ENCODE results near the gene FCHSD2.
A peak's percentile ranks its signal among the peaks of the same experiment; 100 is the strongest.

The FCHSD2 gene

GRCh38 chr11:72925656-72926055 lies 216.5 kb downstream of the FCHSD2 start:
- TF ChIP-seq CTCF (IDR thresholded peaks at IDR 0.05; ENCODE audit: low read depth, low read length) (no peak), MAX (IDR thresholded peaks at IDR 0.05; ENCODE audit: low read depth, low read length) (no peak), MYC (IDR thresholded peaks at IDR 0.05; ENCODE audit: low read depth, low read length) (no peak), POLR2A (IDR thresholded peaks at IDR 0.05; ENCODE audit: extremely low read depth, insufficient read length) (no peak)

GRCh38 chr11:72924568-72925190 lies 217.4 kb downstream of the FCHSD2 start:
- no peak overlapping the region for H3K4me3 ChIP-seq (ENCODE audit: low read depth, low read length)
- DNase-seq (ENCODE audit: low read depth) = peak; percentile 52
- TF ChIP-seq MAX (IDR thresholded peaks at IDR 0.05; ENCODE audit: low read depth, low read length) (no peak), CTCF (IDR thresholded peaks at IDR 0.05; ENCODE audit: low read depth, low read length) (peak; percentile 47)

More at GRCh38 chr11:72925656-72926055, 216.5 kb downstream of the FCHSD2 start:
- H3K4me3 ChIP-seq (ENCODE audit: low read depth, low read length) = no peak overlapping the region
- DNase-seq (ENCODE audit: low read depth) = no peak

GRCh38 chr11:72921028-72921716 lies 220.9 kb downstream of the FCHSD2 start:
- TF ChIP-seq POLR2A (IDR thresholded peaks at IDR 0.05; ENCODE audit: extremely low read depth, insufficient read length) (no peak), CTCF (IDR thresholded peaks at IDR 0.05; ENCODE audit: low read depth, low read length) (no peak), MYC (IDR thresholded peaks at IDR 0.05; ENCODE audit: low read depth, low read length) (no peak), MAX (IDR thresholded peaks at IDR 0.05; ENCODE audit: low read depth, low read length) (no peak)
- no peak for DNase-seq (ENCODE audit: low read depth)
- H3K4me3 ChIP-seq (ENCODE audit: low read depth, low read length) = no peak overlapping the region

- no peak overlapping the region for H3K4me3 ChIP-seq (ENCODE audit: low read depth, low read length)
- no peak for TF ChIP-seq POLR2A (IDR thresholded peaks at IDR 0.05; ENCODE audit: extremely low read depth, insufficient read length)
- TF ChIP-seq MAX (IDR thresholded peaks at IDR 0.05; ENCODE audit: low read depth, low read length) = no peak
- no peak for TF ChIP-seq CTCF (IDR thresholded peaks at IDR 0.05; ENCODE audit: low read depth, low read length)
- no peak for TF ChIP-seq MYC (IDR thresholded peaks at IDR 0.05; ENCODE audit: low read depth, low read length)
- no peak for DNase-seq (ENCODE audit: low read depth)
These were observed 222.1 kb downstream of the FCHSD2 start for GRCh38 chr11:72920001-72920400.

- H3K4me3 ChIP-seq (ENCODE audit: low read depth, low read length) = no peak overlapping the region
- no peak for DNase-seq (ENCODE audit: low read depth)
- TF ChIP-seq MYC (IDR thresholded peaks at IDR 0.05; ENCODE audit: low read depth, low read length) (no peak), POLR2A (IDR thresholded peaks at IDR 0.05; ENCODE audit: extremely low read depth, insufficient read length) (no peak), MAX (IDR thresholded peaks at IDR 0.05; ENCODE audit: low read depth, low read length) (no peak), CTCF (IDR thresholded peaks at IDR 0.05; ENCODE audit: low read depth, low read length) (no peak)
These were observed 223.3 kb downstream of the FCHSD2 start for GRCh38 chr11:72918851-72919250.

All from NB4 (cell line).